Sigmoid colon (tissue), 4 donors: Measurements from ENCODE around the gene MYLK4.

Experiments
- POLR2A ChIP-seq, 2 donors: fragments of 450-650 bp; IDR thresholded peaks; one replicate each; pipeline ENCODE4 v1.6.1; 2016; ENCODE audit warnings: antibody characterized with exemption in 2 of 2, mild to moderate bottlenecking in 2 of 2, moderate library complexity in 2 of 2
- POLR2AphosphoS5 ChIP-seq, 4 donors: sonication (generic); formaldehyde crosslinking; IDR thresholded peaks; one replicate each; pipeline ENCODE4 v1.6.1; 2017; ENCODE audit warnings: antibody characterized with exemption in 4 of 4
- TF ChIP-seq, protein P1 (sequence below), 4 experiments: fragments of 450-650 bp in 3 of 4; fragments of 200-600 bp in 1 of 4; IDR thresholded peaks; one replicate each; pipeline ENCODE4 v1.5.1; 2016 to 2019; ENCODE audit warnings: antibody characterized with exemption in 4 of 4, mild to moderate bottlenecking in 3 of 4, moderate library complexity in 2 of 4

DNA sequence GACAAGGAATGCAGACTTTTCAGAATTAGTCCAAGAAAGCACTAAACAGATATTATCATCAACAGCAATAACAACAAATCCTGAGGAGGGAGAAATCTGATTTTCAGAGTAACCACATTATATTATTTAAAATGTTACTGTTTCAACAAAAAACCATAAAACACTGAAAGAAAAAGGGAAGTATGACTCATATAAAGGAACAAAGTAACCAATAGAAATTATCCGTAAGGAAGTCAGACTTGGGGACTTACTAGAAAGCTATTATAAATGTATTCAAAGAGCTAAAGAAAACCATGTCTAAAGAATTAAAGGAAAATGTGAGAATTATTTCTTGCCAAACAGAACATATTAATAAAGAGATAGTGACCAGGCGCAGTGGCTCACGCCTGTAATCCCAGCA is 98.1 kb downstream of the MYLK4 start:
- TF ChIP-seq, protein P1, sequence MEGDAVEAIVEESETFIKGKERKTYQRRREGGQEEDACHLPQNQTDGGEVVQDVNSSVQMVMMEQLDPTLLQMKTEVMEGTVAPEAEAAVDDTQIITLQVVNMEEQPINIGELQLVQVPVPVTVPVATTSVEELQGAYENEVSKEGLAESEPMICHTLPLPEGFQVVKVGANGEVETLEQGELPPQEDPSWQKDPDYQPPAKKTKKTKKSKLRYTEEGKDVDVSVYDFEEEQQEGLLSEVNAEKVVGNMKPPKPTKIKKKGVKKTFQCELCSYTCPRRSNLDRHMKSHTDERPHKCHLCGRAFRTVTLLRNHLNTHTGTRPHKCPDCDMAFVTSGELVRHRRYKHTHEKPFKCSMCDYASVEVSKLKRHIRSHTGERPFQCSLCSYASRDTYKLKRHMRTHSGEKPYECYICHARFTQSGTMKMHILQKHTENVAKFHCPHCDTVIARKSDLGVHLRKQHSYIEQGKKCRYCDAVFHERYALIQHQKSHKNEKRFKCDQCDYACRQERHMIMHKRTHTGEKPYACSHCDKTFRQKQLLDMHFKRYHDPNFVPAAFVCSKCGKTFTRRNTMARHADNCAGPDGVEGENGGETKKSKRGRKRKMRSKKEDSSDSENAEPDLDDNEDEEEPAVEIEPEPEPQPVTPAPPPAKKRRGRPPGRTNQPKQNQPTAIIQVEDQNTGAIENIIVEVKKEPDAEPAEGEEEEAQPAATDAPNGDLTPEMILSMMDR (IDR thresholded peaks at IDR 0.05), result no peak
- TF ChIP-seq POLR2AphosphoS5 (IDR thresholded peaks at IDR 0.05) (no peak), POLR2A (IDR thresholded peaks at IDR 0.05) (no peak)
